IMR-90 (cell line): ENCODE data around the gene ANKRD16. TPM values are rescaled to one million over a fixed set of nuclear protein-coding genes. Genes with fewer than 3 reads are reported as not detected.

Source experiments
- ATAC-seq: fragments of 200-7000 bp; cut with Tn5 transposase; 2 replicates; pipeline ENCODE4 v1.9.1; 2020; ENCODE audit warnings: low read depth, mild to moderate bottlenecking, moderate library complexity
- BruUV-seq: library from RNA; stranded (reverse); fragments of 400-500 nt; replicated peaks from 2 replicates; lab custom pipeline; 2021; lab: Mats Ljungman, UMichigan
- CTCF ChIA-PET: fragments of 300-600 bp; formaldehyde crosslinking; extraction: SDS; loops from one replicate; lab custom pipeline; 2021; ENCODE audit warnings: antibody characterized with exemption; lab: Yijun Ruan, JAX
- POLR2A ChIA-PET: fragments of 300-600 bp; sonication (Branson Sonifier 250); formaldehyde crosslinking; loops from one replicate; lab custom pipeline; 2022; ENCODE audit warnings: antibody characterized with exemption; ENCODE audit not compliant: unreplicated experiment; lab: Charles Lee
- DNase-seq: peaks from one replicate; pipeline ENCODE4 v3.0.0; 2013
- H2AFZ ChIP-seq: replicated peaks from 2 replicates; pipeline ENCODE3; 2013; ENCODE audit warnings: low read length, mild to moderate bottlenecking; ENCODE audit not compliant: poor library complexity
- H2AK5ac ChIP-seq: 2 replicates; pipeline ENCODE4 v1.6.1; 2013; ENCODE audit warnings: low read depth, low read length, inconsistent platforms
- H2AK9ac ChIP-seq: replicated peaks from 2 replicates; pipeline ENCODE3; 2013; ENCODE audit warnings: mild to moderate bottlenecking, low read depth, low read length, moderate library complexity; ENCODE audit not compliant: poor library complexity
- H2BK120ac ChIP-seq: 2 replicates; pipeline ENCODE4 v1.6.1; 2013; ENCODE audit warnings: low read depth, low read length, inconsistent platforms
- H2BK15ac ChIP-seq: 3 replicates; pipeline ENCODE4 v1.6.1; 2013; ENCODE audit warnings: low read depth, low read length, inconsistent platforms
- H2BK20ac ChIP-seq: 2 replicates; pipeline ENCODE4 v1.6.1; 2013; ENCODE audit warnings: low read depth, mild to moderate bottlenecking, inconsistent platforms, low read length, moderate library complexity
- H2BK5ac ChIP-seq: 2 replicates; pipeline ENCODE4 v1.6.1; 2013; ENCODE audit warnings: mild to moderate bottlenecking, low read depth, low read length, inconsistent platforms; ENCODE audit not compliant: poor library complexity, severe bottlenecking
- H3K14ac ChIP-seq: replicated peaks from 2 replicates; pipeline ENCODE4 v1.6.1; 2013; ENCODE audit warnings: low read depth, low read length, inconsistent platforms
- H3K18ac ChIP-seq: 2 replicates; pipeline ENCODE4 v1.6.1; 2013; ENCODE audit warnings: low read depth, low read length, control low read depth
- H3K23ac ChIP-seq: 2 replicates; pipeline ENCODE4 v1.6.1; 2013; ENCODE audit warnings: low read depth, low read length, inconsistent platforms
- H3K27ac ChIP-seq: 2 replicates; pipeline ENCODE4 v1.5.1; 2013; ENCODE audit warnings: mild to moderate bottlenecking, control low read depth, low read length; ENCODE audit not compliant: insufficient read depth
- H3K27me3 ChIP-seq: 2 replicates; pipeline ENCODE4 v1.6.1; 2013; ENCODE audit warnings: low read length; ENCODE audit not compliant: control insufficient read depth, insufficient read depth
- H3K36me3 ChIP-seq: 2 replicates; pipeline ENCODE4 v1.6.1; 2013; ENCODE audit warnings: low read length, mixed read lengths; ENCODE audit not compliant: control insufficient read depth, insufficient read depth
- H3K4ac ChIP-seq: 2 replicates; pipeline ENCODE4 v1.6.1; 2013; ENCODE audit warnings: low read depth, low read length, inconsistent platforms
- H3K4me1 ChIP-seq: 2 replicates; pipeline ENCODE4 v1.6.1; 2013; ENCODE audit warnings: low read length, mixed read lengths; ENCODE audit not compliant: control insufficient read depth, insufficient read depth
- H3K4me2 ChIP-seq: 2 replicates; pipeline ENCODE4 v1.6.1; 2013; ENCODE audit warnings: low read depth, mild to moderate bottlenecking, control low read depth, low read length, moderate library complexity
- H3K4me3 ChIP-seq: 2 replicates; pipeline ENCODE4 v1.5.1; 2013; ENCODE audit warnings: low read depth, mild to moderate bottlenecking, control low read depth, low read length, moderate library complexity; ENCODE audit not compliant: insufficient read depth
- H3K56ac ChIP-seq: 2 replicates; pipeline ENCODE4 v1.6.1; 2013; ENCODE audit warnings: low read length, inconsistent platforms; ENCODE audit not compliant: insufficient read depth; ENCODE audit errors: extremely low read depth
- H3K79me1 ChIP-seq, 2 experiments: 2 replicates each; pipeline ENCODE4 v1.6.1; 2013; ENCODE audit warnings: low read length in 2 of 2, inconsistent platforms in 1 of 2, low read depth in 1 of 2
- H3K9ac ChIP-seq: 2 replicates; pipeline ENCODE4 v1.6.1; 2013; ENCODE audit warnings: low read depth, low read length, control low read depth
- H3K9me1 ChIP-seq: 2 replicates; pipeline ENCODE4 v1.6.1; 2013; ENCODE audit warnings: low read length, inconsistent platforms; ENCODE audit not compliant: insufficient read depth
- H3K9me3 ChIP-seq: 2 replicates; pipeline ENCODE4 v1.6.1; 2013; ENCODE audit warnings: low read length; ENCODE audit not compliant: control insufficient read depth, insufficient read depth
- H4K20me1 ChIP-seq: 2 replicates; pipeline ENCODE4 v1.6.1; 2013; ENCODE audit warnings: low read length, inconsistent platforms; ENCODE audit not compliant: insufficient read depth
- H4K5ac ChIP-seq: 2 replicates; pipeline ENCODE4 v1.6.1; 2013; ENCODE audit warnings: mild to moderate bottlenecking, low read depth, low read length, control low read depth
- H4K8ac ChIP-seq, 2 experiments: 2 replicates each; pipeline ENCODE4 v1.6.1; 2013; ENCODE audit warnings: low read depth in 2 of 2, low read length in 2 of 2, control low read depth in 1 of 2, inconsistent platforms in 1 of 2
- H4K91ac ChIP-seq: 2 replicates; pipeline ENCODE4 v1.6.1; 2013; ENCODE audit warnings: low read depth, low read length, inconsistent platforms; ENCODE audit not compliant: insufficient read depth
- BHLHE40 ChIP-seq: fragments of 150-350 bp; IDR thresholded peaks from 2 replicates; pipeline ENCODE4 v1.6.1; 2016; ENCODE audit warnings: mild to moderate bottlenecking, low read depth, low read length
- CEBPB ChIP-seq: IDR thresholded peaks from 2 replicates; pipeline ENCODE4 v1.6.1; 2012; ENCODE audit warnings: low read depth, low read length, improper control_type of control experiment
- CHD1 ChIP-seq: IDR thresholded peaks from 2 replicates; pipeline ENCODE4 v1.6.1; 2012; ENCODE audit warnings: low read depth, low read length, improper control_type of control experiment
- CTCF ChIP-seq: conservative IDR thresholded peaks from 2 replicates; pipeline ENCODE4 v1.5.1; 2012; ENCODE audit warnings: mild to moderate bottlenecking, low read depth, low read length, improper control_type of control experiment
- ELK1 ChIP-seq: fragments of 150-350 bp; IDR thresholded peaks from 2 replicates; pipeline ENCODE4 v1.6.1; 2016; ENCODE audit warnings: low read depth, mild to moderate bottlenecking, low read length, moderate library complexity, borderline replicate concordance
- FOS ChIP-seq: fragments of 150-350 bp; IDR thresholded peaks from 2 replicates; pipeline ENCODE4 v1.6.1; 2016; ENCODE audit warnings: low read depth, low read length
- MAFK ChIP-seq: IDR thresholded peaks from 2 replicates; pipeline ENCODE4 v1.6.1; 2012; ENCODE audit warnings: low read depth, low read length, improper control_type of control experiment
- MAZ ChIP-seq: IDR thresholded peaks from 2 replicates; pipeline ENCODE4 v1.6.1; 2012; ENCODE audit warnings: low read depth, mild to moderate bottlenecking, low read length, improper control_type of control experiment, moderate library complexity, borderline replicate concordance
- MXI1 ChIP-seq: IDR thresholded peaks from 2 replicates; pipeline ENCODE4 v1.6.1; 2012; ENCODE audit warnings: low read depth, mild to moderate bottlenecking, low read length, moderate library complexity, borderline replicate concordance
- NFE2L2 ChIP-seq: fragments of 150-350 bp; IDR thresholded peaks from 2 replicates; pipeline ENCODE4 v1.6.1; 2016; ENCODE audit warnings: low read depth, mild to moderate bottlenecking, low read length
- POLR2A ChIP-seq: IDR thresholded peaks from 2 replicates; pipeline ENCODE4 v1.6.1; 2012; ENCODE audit warnings: mild to moderate bottlenecking, low read depth, low read length
- RAD21 ChIP-seq: IDR thresholded peaks from 2 replicates; pipeline ENCODE4 v1.6.1; 2012; ENCODE audit warnings: low read length, improper control_type of control experiment
- RCOR1 ChIP-seq: IDR thresholded peaks from 2 replicates; pipeline ENCODE4 v1.6.1; 2012; ENCODE audit warnings: mild to moderate bottlenecking, low read length, improper control_type of control experiment; ENCODE audit not compliant: insufficient replicate concordance
- RFX5 ChIP-seq: IDR thresholded peaks from 2 replicates; pipeline ENCODE4 v1.8.0; 2012; ENCODE audit warnings: low read depth, mild to moderate bottlenecking, low read length, moderate library complexity
- SMC3 ChIP-seq: fragments of 150-350 bp; IDR thresholded peaks from 2 replicates; pipeline ENCODE4 v1.6.1; 2016; ENCODE audit warnings: low read depth, mild to moderate bottlenecking, antibody characterized with exemption, low read length, moderate library complexity
- USF2 ChIP-seq: fragments of 150-350 bp; IDR thresholded peaks from 2 replicates; pipeline ENCODE4 v1.6.1; 2017; ENCODE audit warnings: mild to moderate bottlenecking, antibody characterized with exemption, low read length, low read depth
- WGBS, 2 experiments: methylation state at CpG; one replicate each; pipeline versions ENCODE4 v1.1.5 to v1.1.7; 2013; ENCODE audit warnings: missing lambda C conversion rate in 2 of 2; ENCODE audit not compliant: insufficient read length in 1 of 2; ENCODE audit errors: extremely low coverage in 2 of 2; 5-methylcytosine and 5-hydroxymethylcytosine counted together
- dilution Hi-C: fragments of 300-500 bp; cut with HindIII; formaldehyde crosslinking; loops from one replicate; pipeline ENCODE4 v1.14.3; 2018; ENCODE audit warnings: low sequenced_read_pairs; ENCODE audit not compliant: unreplicated experiment
- in situ Hi-C: fragments of 300-500 bp; cut with MboI; formaldehyde crosslinking; loops from 3 replicates; pipeline ENCODE4 v1.14.3; 2019; ENCODE audit warnings: low sequenced_read_pairs, inconsistent platforms, mixed read lengths
- intact Hi-C: fragments of 100-400 bp; cut with micrococcal nuclease; formaldehyde crosslinking; loops from 2 replicates; pipeline ENCODE4 v1.10.0; 2022
- polyA plus RNA-seq, 3 experiments: library from polyadenylated mRNA; depleted of rRNA; stranded (reverse); fragments of >200 nt; gene quantifications; 2 replicates each; pipeline ENCODE4 v1.2.3, GENCODE V29; 2012; ENCODE audit warnings: low replicate concordance in 1 of 3
- total RNA-seq: library from RNA; depleted of rRNA; stranded (reverse); fragments of >200 nt; gene quantifications from 2 replicates; pipeline ENCODE4 v1.2.3, GENCODE V29; 2012

ANKRD16 gene
- total and polyA plus RNA-seq, 2 of the 4 experiments (the other 2 are of a cell fraction) = 5.1 to 5.7 TPM

GRCh38 chr10:5897504-5897903 is 7.8 kb upstream of the ANKRD16 start:
- no peak overlapping the region for H2AK5ac ChIP-seq
- H2AK9ac ChIP-seq = no peak overlapping the region
- ATAC-seq (no peak), DNase-seq (no peak)
- BruUV-seq = no TSS peak
- H3K18ac ChIP-seq = no peak overlapping the region
- H4K8ac ChIP-seq = no peak overlapping the region
- H4K91ac ChIP-seq = no peak overlapping the region
- H3K36me3 ChIP-seq = peaks cover 27% of the 10 kb centered on the region
- no peak overlapping the region for H3K23ac ChIP-seq
- no peak overlapping the region for H2BK120ac ChIP-seq
- no peak overlapping the region for H4K5ac ChIP-seq
- no peaks in the 10 kb centered on the region for H3K4me1 ChIP-seq
- no peak overlapping the region for H2AFZ ChIP-seq
- no peak overlapping the region for H2BK15ac ChIP-seq
- no peak overlapping the region for H3K56ac ChIP-seq
- peaks cover 44 to 82% of the 10 kb centered on the region in 2 experiments for H3K79me1 ChIP-seq
- H3K9me3 ChIP-seq = peaks cover 4% of the 10 kb centered on the region
- no peaks in the 10 kb centered on the region for H3K27me3 ChIP-seq
- no peak overlapping the region for H3K4ac ChIP-seq
- 97% methylated on average over 6 of the region's 8 CpGs; no CpG with 5 or more reads in 1 of the 2 experiments for WGBS, 2 experiments
- peaks cover 10% of the 10 kb centered on the region for H3K9me1 ChIP-seq
- H2BK20ac ChIP-seq = no peak overlapping the region
- no peak for TF ChIP-seq RCOR1
- no peak for TF ChIP-seq NFE2L2
- no peak for TF ChIP-seq CTCF
- no peak for TF ChIP-seq MAZ
- TF ChIP-seq FOS = no peak
- TF ChIP-seq CEBPB = no peak
- no peak for TF ChIP-seq POLR2A
- TF ChIP-seq CHD1 = no peak
- TF ChIP-seq SMC3 = no peak
- TF ChIP-seq MXI1 = no peak
- TF ChIP-seq MAFK = no peak
- TF ChIP-seq ELK1 = no peak
- TF ChIP-seq RAD21 = no peak
- no peak for TF ChIP-seq BHLHE40
- TF ChIP-seq USF2 = no peak
- no peak for TF ChIP-seq RFX5
- H4K20me1 ChIP-seq = peaks cover 45% of the 10 kb centered on the region
- no peak overlapping the region for H3K14ac ChIP-seq
- no peak overlapping the region for H3K9ac ChIP-seq
- no peak overlapping the region for H3K4me3 ChIP-seq
- POLR2A ChIA-PET = no interaction called here
- intact Hi-C loops = no loop called here
- CTCF ChIA-PET = no interaction called here
- in situ Hi-C loops = no loop called here
- dilution Hi-C loops = no loop called here
- H3K27ac ChIP-seq = no peak overlapping the region
- H3K4me2 ChIP-seq = no peak overlapping the region
- no peak overlapping the region for H2BK5ac ChIP-seq
